ENCODE results near the gene PXK. TPM values are rescaled to one million over a fixed set of nuclear protein-coding genes. Genes with fewer than 3 reads are reported as not detected.
"Not testable (repeated sequence)": the region's sequence is repeated elsewhere in the genome, so short reads cannot be mapped to it uniquely, and the experiment has no call there.

Gene PXK
- total RNA-seq, 1 donor = 64.4 TPM

GRCh38 chr3:58336135-58336882 lies 3.6 kb downstream of the PXK start:
- DNase-seq (ENCODE audit: low read depth) = peak; percentile 58
- H3K4me3 ChIP-seq (ENCODE audit: low read depth, low read length) = peak overlapping the region; percentile 35
- TF ChIP-seq, protein P1, sequence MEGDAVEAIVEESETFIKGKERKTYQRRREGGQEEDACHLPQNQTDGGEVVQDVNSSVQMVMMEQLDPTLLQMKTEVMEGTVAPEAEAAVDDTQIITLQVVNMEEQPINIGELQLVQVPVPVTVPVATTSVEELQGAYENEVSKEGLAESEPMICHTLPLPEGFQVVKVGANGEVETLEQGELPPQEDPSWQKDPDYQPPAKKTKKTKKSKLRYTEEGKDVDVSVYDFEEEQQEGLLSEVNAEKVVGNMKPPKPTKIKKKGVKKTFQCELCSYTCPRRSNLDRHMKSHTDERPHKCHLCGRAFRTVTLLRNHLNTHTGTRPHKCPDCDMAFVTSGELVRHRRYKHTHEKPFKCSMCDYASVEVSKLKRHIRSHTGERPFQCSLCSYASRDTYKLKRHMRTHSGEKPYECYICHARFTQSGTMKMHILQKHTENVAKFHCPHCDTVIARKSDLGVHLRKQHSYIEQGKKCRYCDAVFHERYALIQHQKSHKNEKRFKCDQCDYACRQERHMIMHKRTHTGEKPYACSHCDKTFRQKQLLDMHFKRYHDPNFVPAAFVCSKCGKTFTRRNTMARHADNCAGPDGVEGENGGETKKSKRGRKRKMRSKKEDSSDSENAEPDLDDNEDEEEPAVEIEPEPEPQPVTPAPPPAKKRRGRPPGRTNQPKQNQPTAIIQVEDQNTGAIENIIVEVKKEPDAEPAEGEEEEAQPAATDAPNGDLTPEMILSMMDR (IDR thresholded peaks at IDR 0.05; ENCODE audit: insufficient read depth, low read length) = no peak

GRCh38 chr3:58337190-58337589 lies 4.5 kb downstream of the PXK start:
- H3K4me3 ChIP-seq (ENCODE audit: low read depth, low read length) = no peak overlapping the region
- TF ChIP-seq, protein P1 (IDR thresholded peaks at IDR 0.05; ENCODE audit: insufficient read depth, low read length) = no peak
- no peak for DNase-seq (ENCODE audit: low read depth)

GRCh38 chr3:58339146-58339545 lies 6.5 kb downstream of the PXK start:
- not testable (repeated sequence) for DNase-seq (ENCODE audit: low read depth); H3K4me3 ChIP-seq (ENCODE audit: low read depth, low read length)

DNA sequence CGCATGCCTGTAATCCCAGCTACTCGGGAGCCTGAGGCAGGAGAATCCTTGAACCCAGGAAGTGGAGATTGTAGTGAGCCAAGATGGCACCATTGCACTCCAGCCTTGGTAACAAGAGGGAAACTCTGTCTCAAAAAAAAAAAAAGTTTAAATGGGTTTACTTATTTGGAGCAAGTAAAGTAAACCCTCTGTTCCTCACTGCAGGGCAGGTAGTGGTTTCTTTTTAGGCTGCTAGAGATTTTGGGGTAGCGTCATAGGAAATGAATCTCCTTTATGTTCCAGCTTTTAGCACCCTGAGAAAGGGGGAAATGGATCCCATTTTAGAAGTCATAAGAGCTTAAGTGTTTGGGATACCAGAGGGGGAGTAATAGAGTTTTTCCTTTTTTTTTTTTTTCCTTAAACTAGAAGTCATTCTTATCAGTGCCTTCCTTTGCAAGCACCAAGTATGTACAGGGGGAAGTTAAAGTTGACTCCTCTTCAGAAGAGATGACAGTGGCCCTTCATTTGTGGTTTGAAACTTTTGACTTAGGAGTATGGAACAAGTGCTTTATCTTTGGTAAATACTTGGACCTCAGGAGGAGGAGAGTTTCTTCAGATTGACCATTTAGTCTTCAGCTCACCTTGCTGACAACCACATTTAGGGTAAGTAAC lies 8.0 kb downstream of the PXK start:
- H3K4me3 ChIP-seq (ENCODE audit: low read depth, low read length) = no peak overlapping the region
- no peak for DNase-seq (ENCODE audit: low read depth)
- TF ChIP-seq, protein P1 (IDR thresholded peaks at IDR 0.05; ENCODE audit: insufficient read depth, low read length) = no peak

DNA sequence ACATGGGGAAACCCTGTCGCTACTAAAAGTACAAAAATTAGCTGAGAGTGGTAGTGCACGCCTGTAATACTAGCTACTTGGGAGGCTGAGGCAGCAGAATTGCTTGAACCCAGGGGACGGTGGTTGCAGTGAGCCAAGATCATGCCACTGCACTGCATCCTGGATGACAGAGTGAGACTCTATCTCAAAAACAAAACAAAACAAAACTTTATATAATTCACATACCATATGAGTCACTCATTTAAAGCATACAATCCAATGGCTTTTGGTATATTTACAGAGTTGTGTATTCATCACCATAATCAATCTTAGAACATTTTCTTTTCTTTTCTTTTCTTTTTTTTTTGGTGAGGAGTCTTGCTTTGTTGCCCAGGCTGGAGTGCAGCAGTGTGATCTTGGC lies 8.7 kb downstream of the PXK start:
- no peak overlapping the region for H3K4me3 ChIP-seq (ENCODE audit: low read depth, low read length)
- peak; percentile 29 for DNase-seq (ENCODE audit: low read depth)
- TF ChIP-seq, protein P1 (IDR thresholded peaks at IDR 0.05; ENCODE audit: insufficient read depth, low read length) = no peak

- TF ChIP-seq, protein P1 (IDR thresholded peaks at IDR 0.05; ENCODE audit: insufficient read depth, low read length) = no peak
- DNase-seq (ENCODE audit: low read depth) = no peak
Measured at GRCh38 chr3:58342676-58343075, 10.0 kb downstream of the PXK start.

GRCh38 chr3:58345457-58345856 lies 12.8 kb downstream of the PXK start:
- DNase-seq (ENCODE audit: low read depth) = no peak
- H3K4me3 ChIP-seq (ENCODE audit: low read depth, low read length) = no peak overlapping the region
- TF ChIP-seq, protein P1 (IDR thresholded peaks at IDR 0.05; ENCODE audit: insufficient read depth, low read length) = no peak

More at GRCh38 chr3:58342676-58343075, 10.0 kb downstream of the PXK start:
- H3K4me3 ChIP-seq (ENCODE audit: low read depth, low read length) = no peak overlapping the region

Measured in fibroblast of the aortic adventitia (primary cell).